Ovary (tissue), 9 donors: ENCODE data around the gene ABL2. TPM values are rescaled to one million over a fixed set of nuclear protein-coding genes. Genes with fewer than 3 reads are reported as not detected.
A peak's percentile ranks its signal among the peaks of the same experiment; 100 is the strongest.

Experiments used
- DNase-seq, 5 donors: peaks; one replicate each; pipeline ENCODE4 v3.0.0-alpha.2; 2019 to 2020
- H3K27ac ChIP-seq, 2 donors: fragments of 200-600 bp; one replicate each; pipeline versions ENCODE4 v1.5.1 to v1.8.0; 2019 to 2022
- H3K27me3 ChIP-seq: fragments of 200-600 bp; one replicate; pipeline ENCODE4 v1.8.0; 2022
- H3K36me3 ChIP-seq: fragments of 200-600 bp; sonication (generic); one replicate; pipeline ENCODE4 v1.5.1; 2019
- H3K4me1 ChIP-seq: one replicate; pipeline ENCODE4 v1.8.1; 2013; ENCODE audit warnings: mild to moderate bottlenecking, moderate library complexity; ENCODE audit not compliant: insufficient read depth
- H3K4me3 ChIP-seq: fragments of 200-600 bp; sonication (generic); one replicate; pipeline ENCODE4 v1.5.1; 2017
- H3K9me3 ChIP-seq, 2 donors: fragments of 200-600 bp in 1 of 2; sonication (generic) in 1 of 2; one replicate each; pipeline versions ENCODE4 v1.5.1 to v1.8.1; 2013 to 2019; ENCODE audit warnings: mild to moderate bottlenecking in 1 of 2, moderate library complexity in 1 of 2
- EP300 ChIP-seq: sonication (generic); formaldehyde crosslinking; IDR thresholded peaks from one replicate; pipeline ENCODE4 v1.6.1; 2017; ENCODE audit warnings: antibody characterized with exemption
- POLR2A ChIP-seq: fragments of 450-650 bp; IDR thresholded peaks from one replicate; pipeline ENCODE4 v1.6.1; 2017; ENCODE audit warnings: antibody characterized with exemption, mild to moderate bottlenecking, moderate library complexity
- WGBS, 3 donors: extraction: QIAGEN DNeasy Blood & Tissue Kit in 1 of 3; methylation state at CpG; one replicate each; pipeline versions ENCODE4 v1.1.5 to v1.1.7; 2013 to 2017; 5-methylcytosine and 5-hydroxymethylcytosine counted together
- intact Hi-C, 4 donors: fragments of 100-400 bp; cut with DNase I; formaldehyde crosslinking; loops; one replicate each; pipeline versions ENCODE4 v1.11.0 to v1.15.1; 2022 to 2023
- polyA plus RNA-seq, 2 donors: library from polyadenylated mRNA; stranded (reverse); fragments of 200-250 nt in 1 of 2; fragments of 350-450 nt in 1 of 2; fragmentation: Illumina TruSeq in 1 of 2; extraction: RNeasy Lipid Tissue Mini Kit (QIAGEN cat#74804) in 1 of 2; gene quantifications; one replicate each; pipeline ENCODE4 v1.2.3, GENCODE V29; 2013 to 2014
- total RNA-seq, 7 donors: library from RNA; depleted of rRNA in 2 of 7; stranded (reverse); fragments of >200 nt in 2 of 7; fragmentation: NEBNext Ultra II Directional in 3 of 7; extraction: Animal tissue kit (Norgen Biotek cat#: 25700) in 3 of 7; gene quantifications; one replicate each; pipeline versions ENCODE4 v1.1.0 to v1.2.4, GENCODE V29; 2016 to 2023
- TF ChIP-seq, protein P1 (sequence below), 3 donors: fragments of 450-650 bp in 2 of 3; fragments of 200-600 bp in 1 of 3; IDR thresholded peaks; one replicate each; pipeline versions ENCODE4 v1.5.1 to v1.8.0; 2016 to 2022; ENCODE audit warnings: antibody characterized with exemption in 3 of 3, mild to moderate bottlenecking in 1 of 3
- donor health status: DM: no; HTN: no; CAD: no; lungs with moderate emphysema.
- donor health status: DM: no; HTN: no; CAD: no.
- donor health status: Bipolar disorder and iron deficiency.
- donor health status: DM: yes; HTN: yes; CAD: no.
- donor health status: DM: no; HTN: no; CAD: no.
- donor health status: DM: yes; HTN: yes; CAD: no.

Gene ABL2
- total and polyA plus RNA-seq, 9 donors, result 4.1 to 22.7 (median 14.6) TPM

DNA sequence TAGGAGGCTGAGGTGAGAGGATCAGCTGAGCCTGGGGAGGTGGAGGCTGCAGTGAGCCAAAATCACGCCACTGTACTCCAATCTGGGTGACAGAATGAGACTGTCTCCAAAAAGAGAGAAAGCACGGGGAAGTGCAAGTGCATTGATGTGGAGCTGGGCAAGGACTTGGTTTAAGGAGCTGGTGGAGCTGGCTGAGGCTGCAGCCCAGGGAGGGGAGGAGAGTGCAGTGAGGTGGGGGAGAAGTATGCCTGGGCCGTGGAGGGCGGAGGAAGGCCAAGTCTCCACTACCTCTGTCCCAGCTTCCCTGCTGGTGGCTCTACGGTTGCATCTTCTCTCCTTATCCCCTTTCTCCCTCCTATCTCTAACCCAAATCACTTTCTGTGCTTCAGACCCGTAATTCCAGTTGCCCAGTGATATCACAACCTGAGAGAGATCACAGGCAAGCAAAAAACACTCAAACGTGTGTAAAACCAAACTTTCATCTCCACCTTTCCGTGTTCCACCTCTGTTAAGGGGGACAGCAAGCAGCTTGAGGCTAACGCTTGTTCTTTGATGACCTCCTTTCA lies 136.5 kb downstream of the ABL2 start:
- H3K4me1 ChIP-seq, result peaks cover 16% of the 10 kb centered on the region
- H3K36me3 ChIP-seq, result no peaks in the 10 kb centered on the region
- 83 to 93% (median 89%) methylated on average over 9 of the region's 9 CpGs for WGBS, 3 donors
- no peak overlapping the region for H3K4me3 ChIP-seq
- H3K9me3 ChIP-seq, result no peaks in the 10 kb centered on the region
- H3K27ac ChIP-seq, result peak overlapping the region in 1 of 2 donors; percentile 67
- intact Hi-C loops, result no loop called here
- DNase-seq, result no peak
- no peaks in the 10 kb centered on the region for H3K27me3 ChIP-seq
- TF ChIP-seq, protein P1, sequence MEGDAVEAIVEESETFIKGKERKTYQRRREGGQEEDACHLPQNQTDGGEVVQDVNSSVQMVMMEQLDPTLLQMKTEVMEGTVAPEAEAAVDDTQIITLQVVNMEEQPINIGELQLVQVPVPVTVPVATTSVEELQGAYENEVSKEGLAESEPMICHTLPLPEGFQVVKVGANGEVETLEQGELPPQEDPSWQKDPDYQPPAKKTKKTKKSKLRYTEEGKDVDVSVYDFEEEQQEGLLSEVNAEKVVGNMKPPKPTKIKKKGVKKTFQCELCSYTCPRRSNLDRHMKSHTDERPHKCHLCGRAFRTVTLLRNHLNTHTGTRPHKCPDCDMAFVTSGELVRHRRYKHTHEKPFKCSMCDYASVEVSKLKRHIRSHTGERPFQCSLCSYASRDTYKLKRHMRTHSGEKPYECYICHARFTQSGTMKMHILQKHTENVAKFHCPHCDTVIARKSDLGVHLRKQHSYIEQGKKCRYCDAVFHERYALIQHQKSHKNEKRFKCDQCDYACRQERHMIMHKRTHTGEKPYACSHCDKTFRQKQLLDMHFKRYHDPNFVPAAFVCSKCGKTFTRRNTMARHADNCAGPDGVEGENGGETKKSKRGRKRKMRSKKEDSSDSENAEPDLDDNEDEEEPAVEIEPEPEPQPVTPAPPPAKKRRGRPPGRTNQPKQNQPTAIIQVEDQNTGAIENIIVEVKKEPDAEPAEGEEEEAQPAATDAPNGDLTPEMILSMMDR (IDR thresholded peaks at IDR 0.05), result no peak
- TF ChIP-seq EP300, result no peak
- no peak for TF ChIP-seq POLR2A

DNA sequence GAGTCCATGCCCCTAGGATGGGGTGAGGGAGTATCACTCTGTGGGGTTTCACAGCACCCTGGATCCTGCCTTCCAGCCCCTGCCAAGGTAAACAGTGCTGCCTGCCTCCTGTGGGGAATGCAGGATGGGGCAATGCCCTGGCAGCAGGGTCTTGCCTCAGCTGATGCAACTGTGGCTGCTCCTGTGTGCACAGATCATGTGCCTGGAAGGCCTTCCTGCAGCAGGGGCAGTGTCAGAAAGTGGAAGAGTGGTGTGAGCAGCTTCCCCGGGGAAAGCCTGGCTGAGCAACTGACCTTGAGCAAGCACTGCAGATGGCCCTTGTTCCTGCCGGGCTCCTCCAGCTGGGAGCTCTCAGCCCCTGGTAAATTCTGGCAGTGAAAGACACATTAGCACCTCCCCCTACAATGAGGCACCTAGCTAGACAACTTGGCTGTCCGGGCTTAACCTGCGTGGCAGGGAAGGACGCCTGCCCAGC lies 137.7 kb downstream of the ABL2 start:
- intact Hi-C loops, result no loop called here
- peak; percentile 74 to 87 (median 81) for DNase-seq
- Histone ChIP-seq H3K27ac (peak overlapping the region; percentile 51 to 67), H3K36me3 (no peaks in the 10 kb centered on the region), H3K4me1 (peaks cover 16% of the 10 kb centered on the region), H3K27me3 (no peaks in the 10 kb centered on the region), H3K9me3 (no peaks in the 10 kb centered on the region), H3K4me3 (no peak overlapping the region)
- TF ChIP-seq EP300 (no peak), POLR2A (no peak)
- TF ChIP-seq, protein P1 (IDR thresholded peaks at IDR 0.05), result no peak
- 4 to 24% (median 4%) methylated on average over 5 of the region's 5 CpGs for WGBS, 3 donors

DNA sequence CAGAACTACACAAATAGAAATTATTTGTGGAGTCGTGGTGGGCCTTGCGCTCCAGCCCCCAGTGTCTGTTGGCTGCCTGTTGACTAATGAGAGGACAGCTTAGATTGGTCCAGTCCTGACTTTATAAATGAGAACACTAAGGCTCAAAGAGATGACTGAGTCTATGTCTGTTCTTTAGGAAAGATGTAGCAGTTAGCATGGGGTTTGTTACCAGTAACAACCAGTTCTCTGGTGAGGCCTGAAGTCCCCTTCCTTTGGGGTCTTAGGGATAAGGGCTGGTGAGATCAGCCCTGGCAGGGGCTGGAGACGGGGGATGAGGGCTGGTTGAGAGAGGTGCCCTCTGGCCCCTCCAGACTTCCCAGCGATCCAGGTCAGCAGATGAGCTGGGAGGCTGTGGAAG lies 138.6 kb downstream of the ABL2 start:
- DNase-seq, result no peak
- Histone ChIP-seq H3K27ac (peak overlapping the region in 1 of 2 donors; percentile 67), H3K4me1 (peaks cover 16% of the 10 kb centered on the region), H3K9me3 (no peaks in the 10 kb centered on the region), H3K36me3 (no peaks in the 10 kb centered on the region), H3K4me3 (no peak overlapping the region), H3K27me3 (no peaks in the 10 kb centered on the region)
- intact Hi-C loops, result no loop called here
- TF ChIP-seq POLR2A, result no peak
- no peak for TF ChIP-seq EP300
- TF ChIP-seq, protein P1 (IDR thresholded peaks at IDR 0.05), result no peak
- 78 to 87% (median 81%) methylated on average over 4 of the region's 4 CpGs for WGBS, 3 donors

DNA sequence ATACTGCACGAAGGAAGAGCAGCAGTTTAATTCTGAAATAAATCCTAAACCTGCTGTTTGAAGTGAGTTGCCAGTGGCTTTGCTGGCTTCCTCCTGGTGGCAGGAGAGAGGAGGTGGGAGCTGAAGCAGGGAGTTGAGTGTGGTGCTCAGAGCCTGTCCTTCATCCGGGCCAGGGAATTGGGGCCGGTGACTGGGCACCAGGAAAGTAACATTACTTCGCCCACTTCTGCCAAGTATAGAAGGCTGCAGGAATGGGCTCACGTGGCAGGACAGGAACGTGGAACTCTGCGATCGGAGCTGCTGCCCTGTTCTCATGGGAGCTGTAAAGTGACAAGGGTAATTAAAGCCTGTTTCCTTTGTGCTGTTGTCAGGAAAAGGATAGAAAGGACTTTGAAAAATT lies 139.0 kb downstream of the ABL2 start:
- Histone ChIP-seq H3K4me1 (peaks cover 16% of the 10 kb centered on the region), H3K36me3 (no peaks in the 10 kb centered on the region), H3K4me3 (no peak overlapping the region), H3K27ac (peak overlapping the region in 1 of 2 donors; percentile 67), H3K27me3 (no peaks in the 10 kb centered on the region), H3K9me3 (no peaks in the 10 kb centered on the region)
- WGBS, 3 donors, result 69 to 74% (median 71%) methylated on average over 8 of the region's 8 CpGs
- intact Hi-C loops, result no loop called here
- DNase-seq, result no peak
- TF ChIP-seq POLR2A (no peak), EP300 (no peak)
- TF ChIP-seq, protein P1 (IDR thresholded peaks at IDR 0.05), result no peak
